Mesothelial cell of epicardium (in vitro differentiated cells): ENCODE results near the gene VSTM2L. TPM values are rescaled to one million over a fixed set of nuclear protein-coding genes. Genes with fewer than 3 reads are reported as not detected.
"Not testable (repeated sequence)": the region's sequence is repeated elsewhere in the genome, so short reads cannot be mapped to it uniquely, and the experiment has no call there.

Experiments used
- DNase-seq, 2 experiments: peaks; one replicate each; pipeline ENCODE4 v3.0.0; 2021; ENCODE audit warnings: low spot score in 2 of 2; ENCODE audit not compliant: unreplicated experiment in 2 of 2
- H3K27ac Mint-ChIP-seq: 2 replicates; pipeline ENCODE4 v1.8.0; 2021; ENCODE audit warnings: mixed read lengths
- H3K27me3 Mint-ChIP-seq: 2 replicates; pipeline ENCODE4 v1.8.0; 2021; ENCODE audit warnings: low read depth, mixed read lengths
- H3K36me3 Mint-ChIP-seq: 2 replicates; pipeline ENCODE4 v1.8.0; 2021; ENCODE audit warnings: mixed read lengths
- H3K4me1 Mint-ChIP-seq: 2 replicates; pipeline ENCODE4 v1.8.0; 2021; ENCODE audit warnings: mixed read lengths
- H3K4me3 Mint-ChIP-seq: 2 replicates; pipeline ENCODE4 v1.8.0; 2021; ENCODE audit warnings: mild to moderate bottlenecking, moderate library complexity, mixed read lengths
- H3K9me3 Mint-ChIP-seq: 2 replicates; pipeline ENCODE4 v1.8.0; 2021; ENCODE audit warnings: mixed read lengths
- total RNA-seq: library from RNA; stranded (reverse); gene quantifications from 3 replicates; pipeline ENCODE4 v1.2.1, GENCODE V29; 2021
- TF ChIP-seq, protein P1 (sequence below): fragments of 200-600 bp; sonication (generic); IDR thresholded peaks from one replicate; pipeline ENCODE4 v1.5.0; 2021; ENCODE audit warnings: antibody characterized with exemption; ENCODE audit not compliant: unreplicated experiment

The VSTM2L gene
- total RNA-seq, 1 donor from 2014 or later: 31.9 TPM

DNA sequence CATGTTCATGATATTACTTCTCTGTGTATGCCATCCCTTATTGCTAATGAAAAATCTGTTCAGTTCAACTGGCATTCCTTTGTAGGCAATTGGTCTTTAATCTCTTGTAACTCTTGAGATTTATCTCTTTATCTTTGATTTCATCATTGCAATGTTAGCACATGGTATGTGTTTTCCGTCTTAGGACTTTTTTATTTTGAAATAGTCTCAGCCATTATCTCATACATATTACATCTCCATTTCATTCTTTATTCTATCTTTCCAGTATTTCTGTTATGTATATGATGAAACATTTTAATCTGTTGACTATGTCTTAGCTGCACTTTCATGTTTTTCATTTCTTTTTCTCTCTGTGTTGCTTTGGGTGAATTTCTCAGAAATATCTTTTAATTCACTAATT, 58.1 kb downstream of the VSTM2L start:
- DNase-seq: no peak
- H3K36me3 Mint-ChIP-seq: no peaks in the 10 kb centered on the region
- TF ChIP-seq, protein P1, sequence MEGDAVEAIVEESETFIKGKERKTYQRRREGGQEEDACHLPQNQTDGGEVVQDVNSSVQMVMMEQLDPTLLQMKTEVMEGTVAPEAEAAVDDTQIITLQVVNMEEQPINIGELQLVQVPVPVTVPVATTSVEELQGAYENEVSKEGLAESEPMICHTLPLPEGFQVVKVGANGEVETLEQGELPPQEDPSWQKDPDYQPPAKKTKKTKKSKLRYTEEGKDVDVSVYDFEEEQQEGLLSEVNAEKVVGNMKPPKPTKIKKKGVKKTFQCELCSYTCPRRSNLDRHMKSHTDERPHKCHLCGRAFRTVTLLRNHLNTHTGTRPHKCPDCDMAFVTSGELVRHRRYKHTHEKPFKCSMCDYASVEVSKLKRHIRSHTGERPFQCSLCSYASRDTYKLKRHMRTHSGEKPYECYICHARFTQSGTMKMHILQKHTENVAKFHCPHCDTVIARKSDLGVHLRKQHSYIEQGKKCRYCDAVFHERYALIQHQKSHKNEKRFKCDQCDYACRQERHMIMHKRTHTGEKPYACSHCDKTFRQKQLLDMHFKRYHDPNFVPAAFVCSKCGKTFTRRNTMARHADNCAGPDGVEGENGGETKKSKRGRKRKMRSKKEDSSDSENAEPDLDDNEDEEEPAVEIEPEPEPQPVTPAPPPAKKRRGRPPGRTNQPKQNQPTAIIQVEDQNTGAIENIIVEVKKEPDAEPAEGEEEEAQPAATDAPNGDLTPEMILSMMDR: no peak
- H3K4me3 Mint-ChIP-seq: no peak overlapping the region
- H3K9me3 Mint-ChIP-seq: peaks cover 34% of the 10 kb centered on the region
- H3K27me3 Mint-ChIP-seq: peaks cover 22% of the 10 kb centered on the region
- H3K4me1 Mint-ChIP-seq: peaks cover 2% of the 10 kb centered on the region
- no peak overlapping the region for H3K27ac Mint-ChIP-seq

DNA sequence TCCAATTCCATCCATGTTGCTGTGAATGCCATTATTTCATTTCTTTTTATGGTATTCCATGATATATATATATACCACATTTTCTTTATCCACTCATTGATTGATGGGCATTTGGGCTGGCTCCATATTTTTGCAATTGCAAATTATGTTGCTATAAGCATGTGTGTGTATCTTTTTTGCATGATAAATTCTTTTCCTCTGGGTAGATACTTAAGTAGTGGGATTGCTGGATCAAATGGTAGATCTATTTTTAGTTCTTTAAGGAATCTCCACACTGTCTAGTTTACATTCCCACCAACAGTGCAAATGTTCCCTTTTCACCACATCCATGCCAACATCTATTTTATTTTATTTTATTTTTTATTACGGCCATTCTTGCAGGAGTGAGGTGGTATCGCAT, 60.6 kb downstream of the VSTM2L start:
- peaks cover 58% of the 10 kb centered on the region for H3K9me3 Mint-ChIP-seq
- H3K27ac Mint-ChIP-seq, H3K4me1 Mint-ChIP-seq, H3K36me3 Mint-ChIP-seq, DNase-seq, H3K4me3 Mint-ChIP-seq: not testable (repeated sequence)
- H3K27me3 Mint-ChIP-seq: peaks cover 25% of the 10 kb centered on the region

DNA sequence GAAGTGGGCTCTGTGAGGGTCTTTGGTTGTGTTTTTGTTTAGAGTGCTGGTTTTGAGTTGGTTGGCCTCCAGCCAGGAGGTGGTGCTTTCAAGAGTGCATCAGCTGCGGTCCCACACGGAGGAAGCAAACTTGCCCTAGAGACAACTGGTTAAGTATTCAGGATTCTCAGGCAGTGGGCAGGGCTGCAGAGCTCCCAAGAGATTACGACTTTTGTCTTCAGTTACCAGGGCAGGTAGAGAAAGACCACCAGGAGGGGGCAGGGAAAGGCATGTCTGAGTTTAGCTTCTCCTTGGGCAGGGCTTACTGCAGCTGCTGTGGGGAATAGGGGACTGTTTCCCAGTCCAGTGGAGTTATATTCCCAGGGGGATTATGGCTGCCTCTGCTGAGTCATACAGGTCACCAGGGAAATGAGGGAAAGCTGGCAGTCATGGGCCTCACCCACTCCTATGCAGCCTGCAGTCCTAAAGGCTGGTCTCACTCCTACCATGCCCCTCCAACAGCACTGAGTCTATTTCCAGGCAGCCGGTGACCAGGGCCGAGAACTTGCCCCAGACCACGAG, 66.0 kb downstream of the VSTM2L start:
- peaks cover 20% of the 10 kb centered on the region for H3K27me3 Mint-ChIP-seq
- H3K4me3 Mint-ChIP-seq: no peak overlapping the region
- peaks cover 3% of the 10 kb centered on the region for H3K36me3 Mint-ChIP-seq
- TF ChIP-seq, protein P1: no peak
- H3K9me3 Mint-ChIP-seq: peaks cover 41% of the 10 kb centered on the region
- DNase-seq: no peak
- no peak overlapping the region for H3K27ac Mint-ChIP-seq
- no peaks in the 10 kb centered on the region for H3K4me1 Mint-ChIP-seq

DNA sequence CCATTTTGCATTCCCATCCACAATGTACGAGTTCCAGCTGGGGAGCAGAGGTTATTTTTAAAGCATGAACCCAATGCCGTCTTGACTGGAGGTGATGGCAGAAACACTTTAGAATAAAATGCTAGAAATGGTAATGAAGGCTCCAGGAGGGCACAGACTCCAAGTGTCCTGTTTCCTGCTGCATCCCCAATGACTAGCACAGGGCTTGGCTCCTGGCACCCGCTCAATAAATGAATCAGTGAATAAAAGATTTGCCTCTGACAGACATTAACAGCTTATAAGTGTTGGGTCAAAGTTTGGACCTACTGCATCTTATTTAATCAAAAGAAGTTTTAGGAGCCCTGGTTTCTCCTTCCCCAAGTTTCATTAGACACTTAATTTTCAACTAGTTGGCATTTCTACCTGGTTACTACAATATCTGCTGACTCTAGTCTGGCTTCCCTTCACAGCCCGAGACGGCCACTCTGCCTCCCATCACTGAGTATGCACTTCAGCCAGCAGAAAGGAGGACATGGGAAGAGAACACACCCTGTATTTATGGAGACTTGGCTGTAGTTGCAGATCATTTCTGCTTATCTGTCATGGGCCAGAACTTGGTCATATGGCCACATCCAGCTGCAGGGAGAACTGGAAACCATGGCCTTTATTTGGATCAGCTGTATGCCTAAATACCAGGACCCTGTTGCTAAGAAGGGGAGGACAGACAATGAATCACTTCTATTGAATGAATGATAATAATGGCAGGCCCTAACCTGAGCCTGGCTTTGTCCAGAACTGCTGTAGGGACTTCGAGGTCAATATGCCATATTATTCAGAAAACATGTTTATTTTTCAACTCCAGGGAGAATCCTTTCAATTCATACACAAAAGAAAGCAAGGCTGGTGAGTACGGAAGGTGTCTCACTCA, 67.3 kb downstream of the VSTM2L start:
- no peak overlapping the region for H3K27ac Mint-ChIP-seq
- no peaks in the 10 kb centered on the region for H3K4me1 Mint-ChIP-seq
- TF ChIP-seq, protein P1: no peak
- H3K36me3 Mint-ChIP-seq: peaks cover 3% of the 10 kb centered on the region
- no peak overlapping the region for H3K4me3 Mint-ChIP-seq
- H3K27me3 Mint-ChIP-seq: peaks cover 8% of the 10 kb centered on the region
- H3K9me3 Mint-ChIP-seq: peaks cover 30% of the 10 kb centered on the region
- DNase-seq: no peak

DNA sequence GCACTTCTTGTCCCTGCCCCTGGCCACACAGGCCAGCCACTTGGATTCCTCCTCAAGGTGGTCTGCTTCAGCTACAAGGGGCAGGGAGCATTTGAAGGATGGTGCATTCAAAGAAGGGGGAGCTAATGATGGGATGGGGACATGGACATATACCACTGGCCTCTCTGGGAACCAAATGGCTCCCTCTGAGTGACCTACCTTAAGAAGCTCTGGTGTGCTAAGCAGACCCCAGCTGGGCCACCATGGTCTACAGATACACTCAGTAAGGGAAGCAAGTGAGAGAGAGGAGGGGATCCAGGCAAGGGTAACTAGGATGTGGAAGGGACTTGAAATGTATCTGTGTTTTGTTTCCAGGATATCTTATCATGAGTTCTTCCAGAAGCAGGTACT, 67.9 kb downstream of the VSTM2L start:
- H3K27ac Mint-ChIP-seq: no peak overlapping the region
- H3K9me3 Mint-ChIP-seq: peaks cover 29% of the 10 kb centered on the region
- peaks cover 7% of the 10 kb centered on the region for H3K27me3 Mint-ChIP-seq
- no peak overlapping the region for H3K4me3 Mint-ChIP-seq
- peaks cover 3% of the 10 kb centered on the region for H3K36me3 Mint-ChIP-seq
- no peak for DNase-seq
- TF ChIP-seq, protein P1: no peak
- H3K4me1 Mint-ChIP-seq: no peaks in the 10 kb centered on the region

DNA sequence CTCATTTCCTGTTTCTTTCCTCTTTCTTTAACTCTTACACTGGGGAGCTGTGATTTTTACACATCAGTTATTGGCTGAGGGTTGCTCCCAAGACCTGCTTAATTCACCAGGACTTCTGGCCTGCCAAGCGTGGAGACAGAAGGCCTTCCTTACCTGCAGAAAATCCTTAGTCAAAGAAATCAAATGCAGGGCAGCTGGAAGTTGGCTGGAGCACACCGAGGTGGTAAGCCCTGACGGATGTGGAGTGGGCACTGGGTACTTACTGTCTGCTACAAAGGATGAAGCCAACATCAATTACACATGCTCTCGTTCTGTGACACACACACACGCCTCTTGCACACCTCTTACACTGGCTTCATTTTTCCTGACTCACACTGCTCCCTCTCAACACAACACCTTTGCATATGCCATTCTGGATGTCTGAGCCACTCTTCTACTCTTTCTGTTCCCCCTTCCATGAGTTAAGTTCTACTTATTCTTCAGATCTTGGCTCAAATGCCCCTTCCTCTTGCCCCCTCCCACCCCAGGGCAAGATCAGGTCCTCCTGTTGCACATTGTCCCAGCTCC, 68.7 kb downstream of the VSTM2L start:
- peaks cover 3% of the 10 kb centered on the region for H3K36me3 Mint-ChIP-seq
- H3K4me3 Mint-ChIP-seq: no peak overlapping the region
- no peak for DNase-seq
- TF ChIP-seq, protein P1: no peak
- H3K9me3 Mint-ChIP-seq: peaks cover 23% of the 10 kb centered on the region
- peaks cover under 1% of the 10 kb centered on the region for H3K4me1 Mint-ChIP-seq
- no peak overlapping the region for H3K27ac Mint-ChIP-seq
- peaks cover 3% of the 10 kb centered on the region for H3K27me3 Mint-ChIP-seq
